ENCODE results near the gene LINC00305. TPM values are rescaled to one million over a fixed set of nuclear protein-coding genes. Genes with fewer than 3 reads are reported as not detected.

LINC00305 gene
- total and polyA plus RNA-seq, 2 of the 13 experiments (the other 11 are each of a cell fraction or from before 2014, with no cell fraction given), result not detected

GRCh38 chr18:64119916-64120315 is 29.0 kb downstream of the LINC00305 start:
- no peak overlapping the region for H3K9ac ChIP-seq (ENCODE audit: insufficient read depth, low read depth, low read length)
- H3K9me3 ChIP-seq (ENCODE audit: low read length), result no peaks in the 10 kb centered on the region
- no peaks in the 10 kb centered on the region for H3K79me2 ChIP-seq (ENCODE audit: insufficient read depth, low read length)
- TF ChIP-seq ZNF605 (CRISPR knock-in tag; IDR thresholded peaks at IDR 0.05) (no peak), ISX (CRISPR knock-in tag; conservative IDR thresholded peaks at IDR 0.05) (no peak), YY1 (IDR thresholded peaks at IDR 0.05; ENCODE audit: insufficient read depth, insufficient replicate concordance, low read depth, low read length) (no peak), ZNF44 (CRISPR knock-in tag; IDR thresholded peaks at IDR 0.05) (no peak), NFIC (IDR thresholded peaks at IDR 0.05; ENCODE audit: low read length) (no peak), HIVEP1 (CRISPR knock-in tag; IDR thresholded peaks at IDR 0.05) (no peak), BCLAF1 (IDR thresholded peaks at IDR 0.05) (no peak), SSRP1 (CRISPR knock-in tag; IDR thresholded peaks at IDR 0.05) (no peak)
- intact Hi-C loops (cut with micrococcal nuclease; ENCODE audit: unreplicated experiment) (no loop called here), in situ Hi-C loops (cut with HindIII; ENCODE audit: extremely low pct_ligation_motif_present, low pct_unique_long_range_greater_than_20kb) (no loop called here)
- ChIA-PET POLR2A (no interaction called here), CTCF (ENCODE audit: low intra/inter-chr PET ratio, low total read pairs) (no interaction called here)
- FAIRE-seq (no peak), ATAC-seq (no peak), DNase-seq (ENCODE audit: low spot score) (peak; percentile 3)
- H2AFZ ChIP-seq (ENCODE audit: low read length), result no peak overlapping the region
- no TSS peak for BruUV-seq (replicated peaks)
- no peaks in the 10 kb centered on the region for H3K27me3 ChIP-seq (ENCODE audit: control insufficient read depth in 1 of 2, insufficient read depth in 2 of 2, low read length in 2 of 2)
- WGBS (ENCODE audit: low lambda C conversion rate), result 3% methylated on average over 1 of the region's 1 CpG
- H3K4me1 ChIP-seq (ENCODE audit: insufficient read depth, low read length), result no peaks in the 10 kb centered on the region
- no peak overlapping the region for H3K4me2 ChIP-seq (ENCODE audit: low read depth, low read length)
- no peak overlapping the region for H3K4me3 ChIP-seq (replicated peaks in 1 of 3; ENCODE audit: insufficient read depth in 1 of 3, low read depth in 2 of 3, low read length in 3 of 3)
- H3K27ac ChIP-seq (ENCODE audit: extremely low read length, insufficient read depth, low read length), result no peak overlapping the region
- H3K36me3 ChIP-seq (replicated peaks in 1 of 2; ENCODE audit: control insufficient read depth in 1 of 2, insufficient read depth in 2 of 2, low read length in 2 of 2), result no peaks in the 10 kb centered on the region
- H4K20me1 ChIP-seq (ENCODE audit: insufficient read depth, low read length), result no peaks in the 10 kb centered on the region
